Transverse colon (tissue), 4 donors: ENCODE measurements around the gene PCSK7. TPM values are rescaled to one million over a fixed set of nuclear protein-coding genes. Genes with fewer than 3 reads are reported as not detected.

ENCODE experiments used
- DNase-seq: peaks from one replicate; pipeline ENCODE4 v3.0.0-alpha.2; 2019
- H3K27ac ChIP-seq, 4 donors: fragments of 200-600 bp; sonication (generic); 2 replicates each; pipeline ENCODE4 v1.5.1; 2016 to 2018; ENCODE audit warnings: inconsistent platforms in 4 of 4
- H3K27me3 ChIP-seq: fragments of 200-600 bp; sonication (generic); 2 replicates; pipeline ENCODE4 v1.5.1; 2017; ENCODE audit warnings: inconsistent platforms
- H3K36me3 ChIP-seq, 4 donors: fragments of 200-600 bp; sonication (generic); 2 replicates each; pipeline ENCODE4 v1.5.1; 2017 to 2019; ENCODE audit warnings: inconsistent platforms in 4 of 4
- H3K4me1 ChIP-seq, 4 donors: fragments of 200-600 bp; sonication (generic); 2 replicates each; pipeline ENCODE4 v1.5.1; 2017 to 2020; ENCODE audit warnings: inconsistent platforms in 4 of 4
- H3K4me3 ChIP-seq, 4 donors: fragments of 200-600 bp; sonication (generic); 1 replicate in 1 of 4; 2 replicates in 3 of 4; pipeline versions ENCODE4 v1.5.1 to v1.6.1; 2017 to 2019; ENCODE audit warnings: inconsistent platforms in 4 of 4
- H3K9me3 ChIP-seq, 2 donors: fragments of 200-600 bp; sonication (generic); 2 replicates each; pipeline ENCODE4 v1.5.1; 2017 to 2019; ENCODE audit warnings: inconsistent platforms in 2 of 2
- CTCF ChIP-seq, 5 experiments: fragments of 200-600 bp in 3 of 5; fragments of 450-650 bp in 2 of 5; sonication (generic) in 3 of 5; IDR thresholded peaks; 1 replicate in 2 of 5; 2 replicates in 3 of 5; pipeline ENCODE4 v1.5.1; 2016 to 2017; ENCODE audit warnings: antibody characterized with exemption in 5 of 5, inconsistent platforms in 3 of 5, mild to moderate bottlenecking in 2 of 5, moderate library complexity in 1 of 5
- EP300 ChIP-seq: sonication (generic); formaldehyde crosslinking; IDR thresholded peaks from one replicate; pipeline ENCODE4 v1.6.1; 2017; ENCODE audit warnings: antibody characterized with exemption, low read depth
- POLR2A ChIP-seq: fragments of 450-650 bp; IDR thresholded peaks from one replicate; pipeline ENCODE4 v1.6.1; 2016; ENCODE audit warnings: antibody characterized with exemption, mild to moderate bottlenecking, moderate library complexity
- POLR2AphosphoS5 ChIP-seq, 3 donors: sonication (generic); formaldehyde crosslinking; IDR thresholded peaks; one replicate each; pipeline ENCODE4 v1.6.1; 2016; ENCODE audit warnings: antibody characterized with exemption in 3 of 3
- WGBS, 2 donors: methylation state at CpG; one replicate each; pipeline ENCODE4 v1.1.5; 2018; ENCODE audit warnings: low coverage in 1 of 2; 5-methylcytosine and 5-hydroxymethylcytosine counted together
- in situ Hi-C, 4 donors: fragments of 200-750 bp; cut with MboI; loops; one replicate each; pipeline versions ENCODE4 v1.15.0 to v1.15.1; 2017; ENCODE audit warnings: low sequenced_read_pairs in 3 of 4, low pct_ligation_motif_present in 1 of 4, low pct_unique_long_range_greater_than_20kb in 1 of 4
- intact Hi-C: fragments of 100-400 bp; cut with DNase I; formaldehyde crosslinking; loops from one replicate; pipeline ENCODE4 v1.15.1; 2023; ENCODE audit warnings: low total_unique reads
- total RNA-seq, 4 donors: library from RNA; depleted of rRNA; stranded (reverse); fragments of >200 nt; gene quantifications; one replicate each; pipeline ENCODE4 v1.1.0, GENCODE V29; 2016

The PCSK7 gene
- total RNA-seq, 4 donors from 2014 or later, result 182 to 432 (median 204) TPM

- intact Hi-C loops, result no loop called here
- TF ChIP-seq CTCF (IDR thresholded peaks at IDR 0.05) (no peak), POLR2A (no peak), POLR2AphosphoS5 (IDR thresholded peaks at IDR 0.05) (no peak), EP300 (no peak)
- in situ Hi-C loops, result no loop called here
- Histone ChIP-seq H3K4me1 (no peaks in the 10 kb centered on the region), H3K36me3 (peaks cover 0 to 19% (median 9%) of the 10 kb centered on the region in 4 donors), H3K27ac (no peak overlapping the region), H3K27me3 (no peaks in the 10 kb centered on the region), H3K9me3 (no peaks in the 10 kb centered on the region), H3K4me3 (no peak overlapping the region)
- WGBS, 2 donors, result 80 to 91% methylated on average over 3 to 7 of the region's 10 CpGs
- DNase-seq, result no peak
These were observed 19.6 kb upstream of the PCSK7 start for GRCh38 chr11:117251506-117251905.

- TF ChIP-seq POLR2A, result no peak
- no peak for TF ChIP-seq CTCF (IDR thresholded peaks at IDR 0.05)
- no peak for TF ChIP-seq POLR2AphosphoS5 (IDR thresholded peaks at IDR 0.05)
- Histone ChIP-seq H3K36me3 (peaks cover 0 to 34% (median 14%) of the 10 kb centered on the region in 4 donors), H3K4me1 (no peaks in the 10 kb centered on the region), H3K27ac (no peak overlapping the region), H3K4me3 (no peak overlapping the region), H3K9me3 (no peaks in the 10 kb centered on the region), H3K27me3 (no peaks in the 10 kb centered on the region)
- 71 to 74% methylated on average over 3 to 4 of the region's 4 CpGs for WGBS, 2 donors
- in situ Hi-C loops, result no loop called here
- intact Hi-C loops, result no loop called here
- no peak for DNase-seq
These were observed 17.7 kb upstream of the PCSK7 start for GRCh38 chr11:117249571-117249970.

- Histone ChIP-seq H3K4me1 (no peaks in the 10 kb centered on the region), H3K27me3 (no peaks in the 10 kb centered on the region), H3K27ac (no peak overlapping the region), H3K36me3 (peaks cover 0 to 41% (median 19%) of the 10 kb centered on the region in 4 donors), H3K4me3 (no peak overlapping the region), H3K9me3 (no peaks in the 10 kb centered on the region)
- TF ChIP-seq EP300 (no peak), POLR2A (no peak), CTCF (IDR thresholded peaks at IDR 0.05) (no peak), POLR2AphosphoS5 (IDR thresholded peaks at IDR 0.05) (no peak)
- WGBS, 2 donors, result 96 to 100% methylated on average over 3 to 4 of the region's 4 CpGs
- intact Hi-C loops, result no loop called here
- in situ Hi-C loops, result no loop called here
- DNase-seq, result no peak
These were observed 16.5 kb upstream of the PCSK7 start for GRCh38 chr11:117248341-117248740.

DNA sequence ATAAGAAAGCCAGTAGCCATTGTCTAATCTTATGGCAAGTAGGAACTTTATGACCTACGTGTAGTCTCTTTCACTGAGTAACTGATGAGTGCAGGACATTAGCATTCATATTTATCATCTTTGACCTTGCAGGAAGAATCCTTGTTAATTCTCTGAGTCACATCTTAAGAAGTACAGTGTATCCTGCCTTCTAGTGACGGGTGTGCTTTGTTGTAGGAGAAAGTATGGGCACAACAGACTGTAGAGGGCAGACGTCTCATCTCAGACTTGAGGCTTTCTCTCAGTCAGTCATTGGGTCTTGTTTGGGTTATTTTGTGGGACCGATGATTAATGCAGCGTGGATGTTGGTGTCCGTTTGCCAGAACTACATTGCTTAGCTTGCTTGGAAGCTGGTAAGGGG, 7.4 kb upstream of the PCSK7 start:
- WGBS, 2 donors, result 83 to 85% methylated on average over 6 of the region's 6 CpGs
- H3K27ac ChIP-seq, result no peak overlapping the region
- no peak for TF ChIP-seq CTCF (IDR thresholded peaks at IDR 0.05)
- TF ChIP-seq EP300, result no peak
- TF ChIP-seq POLR2AphosphoS5 (IDR thresholded peaks at IDR 0.05), result no peak
- no peak for TF ChIP-seq POLR2A
- no peak for DNase-seq
- no peaks in the 10 kb centered on the region for H3K9me3 ChIP-seq
- intact Hi-C loops (no loop called here), in situ Hi-C loops (no loop called here)
- no peak overlapping the region for H3K4me3 ChIP-seq
- peaks cover 0 to 27% (median 7%) of the 10 kb centered on the region in 4 donors for H3K36me3 ChIP-seq
- peaks cover 0 to 2% (median 0%) of the 10 kb centered on the region in 4 donors for H3K4me1 ChIP-seq
- no peaks in the 10 kb centered on the region for H3K27me3 ChIP-seq
